ENCODE results near the gene CST9. TPM values are rescaled to one million over a fixed set of nuclear protein-coding genes. Genes with fewer than 3 reads are reported as not detected.

CST9 gene, protein sequence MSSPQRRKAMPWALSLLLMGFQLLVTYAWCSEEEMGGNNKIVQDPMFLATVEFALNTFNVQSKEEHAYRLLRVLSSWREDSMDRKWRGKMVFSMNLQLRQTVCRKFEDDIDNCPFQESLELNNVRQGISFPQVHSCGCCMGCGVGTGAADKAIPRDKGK
- not detected for total RNA-seq
- long read RNA-seq, result 0 reads

GRCh38 chr20:23605867-23606651, at the start of gene CST9:
CST9 (minus strand) TSS chr20:23605917; CDS start chr20:23605864, 53 bp downstream.
- intact Hi-C loops (cut with DNase I), result loop anchor here (2.0 kb wide), 1 partner anchor 163 kb away; no protein-coding TSS in a partner anchor
- ATAC-seq, result no peak
- no peak for DNase-seq (ENCODE audit: missing footprints)

DNA sequence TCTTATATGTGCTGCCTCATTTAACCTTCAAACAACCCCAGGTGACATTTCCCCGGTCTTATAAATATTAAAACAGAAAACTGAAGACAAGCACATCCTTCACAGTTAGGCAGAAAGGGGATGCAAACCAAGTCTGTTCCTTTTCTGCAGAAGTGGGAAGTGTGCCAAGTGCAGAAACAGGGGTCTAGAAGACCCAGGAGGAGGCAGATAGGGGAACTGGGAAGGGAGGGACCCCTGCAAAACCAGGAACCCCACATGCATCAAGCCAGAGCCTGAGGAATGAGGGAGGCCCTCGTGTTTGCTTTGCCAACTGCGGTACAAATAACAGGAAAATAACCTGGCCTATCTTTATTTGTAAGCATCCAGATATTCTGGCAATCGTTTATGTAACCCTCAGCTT, 49.0 kb upstream of the CST9 start:
- ATAC-seq (no peak), DNase-seq (ENCODE audit: missing footprints) (no peak)
- intact Hi-C loops (cut with DNase I), result no loop called here

DNA sequence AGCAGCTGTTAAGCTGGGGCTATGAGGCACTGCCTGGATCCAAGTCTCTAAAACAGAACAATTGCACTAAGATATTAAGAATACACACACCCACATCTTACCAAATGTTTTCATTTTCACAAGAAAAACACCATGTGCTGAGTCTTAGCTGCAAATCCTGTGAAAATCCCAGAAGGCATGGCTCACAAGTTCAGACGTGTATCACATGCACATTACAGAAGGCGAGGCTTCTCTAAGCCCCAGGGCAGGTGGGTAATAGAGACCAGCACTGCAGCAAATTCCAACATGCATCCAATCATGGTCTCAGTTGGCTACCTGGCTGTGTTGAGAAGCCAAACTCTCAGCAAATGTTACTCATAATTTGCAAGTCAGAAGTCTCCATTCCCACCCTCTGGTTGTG, 48.3 kb upstream of the CST9 start:
- ATAC-seq, result no peak
- intact Hi-C loops (cut with DNase I), result no loop called here

GRCh38 chr20:23653400-23653938, 47.8 kb upstream of the CST9 start:
- no peak for DNase-seq (ENCODE audit: missing footprints)
- intact Hi-C loops (cut with DNase I), result no loop called here
- no peak for ATAC-seq

More for the DNA sequence above, 48.3 kb upstream of the CST9 start:
- DNase-seq (ENCODE audit: missing footprints), result no peak

DNA sequence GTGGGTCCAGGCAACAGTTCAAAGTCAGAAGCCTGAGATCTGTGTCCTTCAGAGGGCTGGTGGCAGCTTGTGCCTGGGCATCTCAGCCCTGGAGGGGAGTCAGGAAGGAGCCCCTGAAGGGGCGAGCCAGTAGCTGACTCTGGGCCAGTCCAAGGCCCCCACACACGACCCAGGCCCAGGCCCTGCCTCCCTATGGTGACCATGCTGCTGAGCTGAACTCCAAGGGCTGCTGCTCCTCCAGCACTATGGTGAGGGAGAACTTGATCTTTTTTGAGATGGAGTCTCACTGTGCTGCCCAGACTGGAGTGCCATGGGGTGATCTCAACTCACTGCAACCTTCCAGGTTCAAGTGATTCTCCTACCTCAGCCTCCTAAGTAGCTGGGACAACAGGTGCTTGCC, 47.2 kb upstream of the CST9 start:
- ATAC-seq (no peak), DNase-seq (ENCODE audit: missing footprints) (no peak)
- intact Hi-C loops (cut with DNase I), result no loop called here

DNA sequence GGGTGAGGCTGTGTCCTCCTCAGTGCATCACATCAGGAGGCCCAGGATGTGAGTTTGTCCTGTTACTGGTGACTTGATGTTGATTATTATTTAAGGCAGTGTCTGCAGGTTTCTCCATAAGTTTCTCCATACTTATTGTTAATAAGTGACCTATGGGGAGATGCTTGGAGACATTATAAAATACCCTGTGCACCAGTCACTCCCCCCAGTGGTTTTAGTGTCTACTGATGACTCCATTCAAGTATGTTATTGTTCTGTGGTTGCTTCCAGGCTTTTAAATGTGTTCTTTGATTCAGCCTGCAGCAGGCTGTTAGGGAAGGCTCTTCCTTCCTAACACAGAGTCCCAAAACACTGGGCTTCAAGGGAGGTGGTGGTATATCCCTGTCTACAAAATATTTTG, 46.7 kb upstream of the CST9 start:
- DNase-seq (ENCODE audit: missing footprints) (no peak), ATAC-seq (no peak)
- intact Hi-C loops (cut with DNase I), result no loop called here

GRCh38 chr20:23651117-23651516, 45.4 kb upstream of the CST9 start:
- intact Hi-C loops (cut with DNase I), result no loop called here
- DNase-seq (ENCODE audit: missing footprints) (no peak), ATAC-seq (no peak)

- ATAC-seq (no peak), DNase-seq (ENCODE audit: missing footprints) (no peak)
- intact Hi-C loops (cut with DNase I), result no loop called here
These were observed 44.2 kb upstream of the CST9 start for GRCh38 chr20:23649830-23650417.

DNA sequence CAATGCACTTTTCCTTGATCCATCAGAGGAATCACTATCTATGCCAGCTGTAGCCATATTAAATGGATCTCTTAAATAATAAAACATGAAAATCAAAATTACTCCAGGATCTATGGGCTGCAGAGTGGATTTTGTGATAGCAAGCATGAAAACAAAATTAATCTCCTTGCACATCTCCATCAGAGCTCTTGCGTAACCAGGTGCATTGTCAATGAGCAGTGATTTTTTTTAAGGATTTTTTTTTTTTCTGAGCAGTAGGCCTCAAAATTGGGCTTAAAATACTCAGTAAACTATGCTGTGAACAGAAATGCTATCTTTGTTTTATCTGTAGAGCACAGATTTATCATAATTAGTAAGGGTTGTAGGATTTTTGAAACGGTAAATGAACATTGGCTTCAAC, 43.5 kb upstream of the CST9 start:
- ATAC-seq, result no peak
- DNase-seq (ENCODE audit: missing footprints), result no peak
- intact Hi-C loops (cut with DNase I), result no loop called here

GRCh38 chr20:23647346-23647745, 41.6 kb upstream of the CST9 start:
- DNase-seq (ENCODE audit: missing footprints), result no peak
- intact Hi-C loops (cut with DNase I), result no loop called here
- no peak for ATAC-seq

DNA sequence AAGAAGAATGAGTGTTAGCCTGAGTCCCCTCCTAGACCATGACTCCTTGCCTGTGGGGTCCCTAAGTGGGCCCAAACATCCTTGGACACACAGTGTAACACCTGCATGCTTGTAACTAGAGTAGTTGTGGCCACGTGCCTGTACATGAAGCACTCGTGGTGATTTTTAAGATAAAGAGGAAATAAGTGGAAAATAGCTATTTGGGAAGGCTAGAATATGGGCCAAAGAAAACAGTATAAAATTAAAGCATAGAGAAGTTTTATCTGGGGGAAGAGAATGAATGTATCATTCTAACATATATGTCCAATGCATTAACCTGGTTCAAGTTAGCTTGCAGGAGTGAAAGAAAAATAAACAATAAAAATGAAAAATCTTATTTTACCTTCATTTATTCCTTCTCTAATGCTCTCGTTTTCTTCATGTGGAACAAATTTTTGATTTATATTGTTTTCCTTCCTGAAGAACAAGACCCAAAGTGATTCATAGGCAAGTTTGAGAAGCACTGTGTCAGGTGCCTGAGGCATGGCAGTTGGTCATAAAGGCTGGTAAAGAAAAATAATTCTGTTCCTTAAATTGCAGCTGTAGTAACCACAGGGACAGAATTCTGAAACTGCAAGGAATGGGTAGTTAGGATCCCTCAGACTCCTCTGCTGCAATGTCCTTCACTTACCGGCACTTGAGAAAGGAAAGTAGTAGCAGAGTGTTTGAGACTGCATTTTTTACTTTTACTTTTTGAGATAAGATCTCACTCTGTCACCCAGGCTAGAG, 40.6 kb upstream of the CST9 start:
- intact Hi-C loops (cut with DNase I), result no loop called here
- ATAC-seq (no peak), DNase-seq (ENCODE audit: missing footprints) (no peak)

DNA sequence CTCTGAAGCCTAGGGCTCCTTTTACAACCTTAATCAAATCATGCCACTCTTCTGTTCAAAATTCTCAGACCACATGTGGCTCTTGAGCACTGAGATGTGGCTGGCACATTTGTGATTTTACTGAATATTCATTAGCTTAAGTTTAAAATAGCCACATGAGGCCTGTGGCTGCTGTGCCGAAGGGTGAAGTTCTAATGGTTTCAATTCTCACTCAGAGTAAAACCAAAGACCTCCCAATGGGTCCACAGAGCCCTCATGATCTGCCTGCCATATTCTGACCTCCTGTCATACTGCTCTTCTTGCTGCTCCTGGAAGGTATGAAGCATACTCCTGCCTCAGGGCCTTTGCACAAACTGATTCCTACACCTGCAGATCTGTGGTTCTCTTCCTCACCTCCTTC, 39.9 kb upstream of the CST9 start:
- DNase-seq (ENCODE audit: missing footprints) (no peak), ATAC-seq (no peak)
- intact Hi-C loops (cut with DNase I), result no loop called here

- DNase-seq (ENCODE audit: missing footprints) (no peak), ATAC-seq (no peak)
- intact Hi-C loops (cut with DNase I), result no loop called here
These were observed 38.4 kb upstream of the CST9 start for GRCh38 chr20:23644164-23644563.

DNA sequence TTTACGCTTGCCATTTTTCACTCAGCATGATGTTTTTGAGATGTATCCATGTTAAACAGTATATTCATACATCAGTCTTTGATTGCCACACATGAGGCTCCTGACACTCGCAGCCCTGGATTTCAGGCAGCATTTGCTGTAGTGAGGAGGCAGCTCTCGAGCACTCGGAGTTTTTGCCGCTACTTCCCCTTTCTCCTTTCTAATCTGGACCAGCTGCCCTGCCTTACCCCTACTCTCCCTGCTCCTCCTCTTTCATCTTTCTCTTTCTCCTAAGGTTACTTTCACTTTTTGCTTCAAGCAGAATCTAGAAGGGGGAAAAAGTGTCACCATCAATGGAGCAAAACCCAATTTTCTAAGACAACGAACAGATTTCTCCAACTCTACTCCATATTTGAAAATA, 37.9 kb upstream of the CST9 start:
- ATAC-seq (no peak), DNase-seq (ENCODE audit: missing footprints) (no peak)
- intact Hi-C loops (cut with DNase I), result no loop called here

GRCh38 chr20:23641936-23642751, 36.4 kb upstream of the CST9 start:
- ATAC-seq, result peak; percentile 4
- intact Hi-C loops (cut with DNase I), result no loop called here
- no peak for DNase-seq (ENCODE audit: missing footprints)

- intact Hi-C loops (cut with DNase I), result no loop called here
- ATAC-seq (no peak), DNase-seq (ENCODE audit: missing footprints) (no peak)
These were observed 35.3 kb upstream of the CST9 start for GRCh38 chr20:23640671-23641667.

GRCh38 chr20:23640018-23640601, 34.4 kb upstream of the CST9 start:
- ATAC-seq (no peak), DNase-seq (ENCODE audit: missing footprints) (no peak)
- intact Hi-C loops (cut with DNase I), result no loop called here
